ENCODE measurements around the gene BEND7. TPM values are rescaled to one million over a fixed set of nuclear protein-coding genes. Genes with fewer than 3 reads are reported as not detected.

BEND7 gene
- total RNA-seq, 2 donors from 2014 or later = 10.1 to 44.5 TPM

- Histone ChIP-seq H3K27ac (no peak overlapping the region), H3K4me3 (no peak overlapping the region), H3K4me1 (replicated peaks) (no peaks in the 10 kb centered on the region), H3K27me3 (replicated peaks; ENCODE audit: insufficient read depth) (no peaks in the 10 kb centered on the region), H3K36me3 (no peaks in the 10 kb centered on the region), H3K9me3 (no peaks in the 10 kb centered on the region)
- no peak for DNase-seq (ENCODE audit: low spot score)
- no peak for TF ChIP-seq POLR2AphosphoS5 (IDR thresholded peaks at IDR 0.05)
- TF ChIP-seq POLR2A (IDR thresholded peaks at IDR 0.05) = no peak
- TF ChIP-seq, protein P1, sequence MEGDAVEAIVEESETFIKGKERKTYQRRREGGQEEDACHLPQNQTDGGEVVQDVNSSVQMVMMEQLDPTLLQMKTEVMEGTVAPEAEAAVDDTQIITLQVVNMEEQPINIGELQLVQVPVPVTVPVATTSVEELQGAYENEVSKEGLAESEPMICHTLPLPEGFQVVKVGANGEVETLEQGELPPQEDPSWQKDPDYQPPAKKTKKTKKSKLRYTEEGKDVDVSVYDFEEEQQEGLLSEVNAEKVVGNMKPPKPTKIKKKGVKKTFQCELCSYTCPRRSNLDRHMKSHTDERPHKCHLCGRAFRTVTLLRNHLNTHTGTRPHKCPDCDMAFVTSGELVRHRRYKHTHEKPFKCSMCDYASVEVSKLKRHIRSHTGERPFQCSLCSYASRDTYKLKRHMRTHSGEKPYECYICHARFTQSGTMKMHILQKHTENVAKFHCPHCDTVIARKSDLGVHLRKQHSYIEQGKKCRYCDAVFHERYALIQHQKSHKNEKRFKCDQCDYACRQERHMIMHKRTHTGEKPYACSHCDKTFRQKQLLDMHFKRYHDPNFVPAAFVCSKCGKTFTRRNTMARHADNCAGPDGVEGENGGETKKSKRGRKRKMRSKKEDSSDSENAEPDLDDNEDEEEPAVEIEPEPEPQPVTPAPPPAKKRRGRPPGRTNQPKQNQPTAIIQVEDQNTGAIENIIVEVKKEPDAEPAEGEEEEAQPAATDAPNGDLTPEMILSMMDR (IDR thresholded peaks at IDR 0.05) = no peak
- WGBS = 92% methylated on average over 5 of the region's 5 CpGs
- intact Hi-C loops (cut with DNase I) = no loop called here
These were observed 13.3 kb downstream of the BEND7 start for GRCh38 chr10:13515467-13515866.

GRCh38 chr10:13514296-13514695 is 14.5 kb downstream of the BEND7 start:
- intact Hi-C loops (cut with DNase I) = no loop called here
- Histone ChIP-seq H3K27me3 (replicated peaks; ENCODE audit: insufficient read depth) (no peaks in the 10 kb centered on the region), H3K9me3 (no peaks in the 10 kb centered on the region), H3K27ac (no peak overlapping the region), H3K4me1 (replicated peaks) (no peaks in the 10 kb centered on the region), H3K4me3 (no peak overlapping the region), H3K36me3 (no peaks in the 10 kb centered on the region)
- 95% methylated on average over 14 of the region's 14 CpGs for WGBS
- TF ChIP-seq, protein P1 (IDR thresholded peaks at IDR 0.05) = no peak
- no peak for TF ChIP-seq POLR2AphosphoS5 (IDR thresholded peaks at IDR 0.05)
- no peak for TF ChIP-seq POLR2A (IDR thresholded peaks at IDR 0.05)
- DNase-seq (ENCODE audit: low spot score) = no peak

GRCh38 chr10:13512564-13512963 is 16.2 kb downstream of the BEND7 start:
- no peaks in the 10 kb centered on the region for H3K27me3 ChIP-seq (replicated peaks; ENCODE audit: insufficient read depth)

DNA sequence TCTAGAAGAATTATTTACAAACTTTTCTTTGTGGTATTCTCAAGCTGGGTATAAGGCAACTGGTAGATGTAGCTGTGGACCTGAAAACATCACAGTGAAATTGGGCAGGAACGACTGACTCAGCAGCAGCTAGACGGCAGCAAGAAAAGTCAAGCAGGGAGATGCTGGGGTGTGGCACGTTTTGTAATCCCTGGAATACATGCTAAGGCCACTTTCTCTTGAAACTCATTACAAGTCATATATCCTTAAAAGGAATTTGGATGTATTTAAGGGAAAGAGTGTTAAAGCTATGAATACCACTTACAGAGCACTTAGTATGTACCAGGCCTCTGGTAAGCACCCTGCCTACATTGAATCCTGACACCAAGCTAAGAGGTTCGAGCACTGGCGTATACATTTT is 17.4 kb downstream of the BEND7 start:
- H3K9me3 ChIP-seq = no peaks in the 10 kb centered on the region
- 90% methylated on average over 5 of the region's 5 CpGs for WGBS
- no peak overlapping the region for H3K4me3 ChIP-seq
- no peak for DNase-seq (ENCODE audit: low spot score)
- no peaks in the 10 kb centered on the region for H3K36me3 ChIP-seq
- no peak overlapping the region for H3K27ac ChIP-seq
- H3K4me1 ChIP-seq (replicated peaks) = no peaks in the 10 kb centered on the region
- H3K27me3 ChIP-seq (replicated peaks; ENCODE audit: insufficient read depth) = no peaks in the 10 kb centered on the region
- intact Hi-C loops (cut with DNase I) = no loop called here
- no peak for TF ChIP-seq POLR2AphosphoS5 (IDR thresholded peaks at IDR 0.05)
- TF ChIP-seq, protein P1 (IDR thresholded peaks at IDR 0.05) = no peak
- no peak for TF ChIP-seq POLR2A (IDR thresholded peaks at IDR 0.05)

More at GRCh38 chr10:13512564-13512963, 16.2 kb downstream of the BEND7 start:
- DNase-seq (ENCODE audit: low spot score) = no peak
- no peaks in the 10 kb centered on the region for H3K4me1 ChIP-seq (replicated peaks)
- intact Hi-C loops (cut with DNase I) = no loop called here
- H3K4me3 ChIP-seq = no peak overlapping the region
- whole genome bisulfite sequencing = 45% methylated on average over 2 of the region's 2 CpGs
- no peak overlapping the region for H3K27ac ChIP-seq
- TF ChIP-seq, protein P1 (IDR thresholded peaks at IDR 0.05) = no peak
- TF ChIP-seq POLR2AphosphoS5 (IDR thresholded peaks at IDR 0.05) (no peak), POLR2A (IDR thresholded peaks at IDR 0.05) (no peak)
- no peaks in the 10 kb centered on the region for H3K36me3 ChIP-seq
- H3K9me3 ChIP-seq = no peaks in the 10 kb centered on the region

- no peak for TF ChIP-seq POLR2A (IDR thresholded peaks at IDR 0.05)
- TF ChIP-seq, protein P1 (IDR thresholded peaks at IDR 0.05) = no peak
- no peaks in the 10 kb centered on the region for H3K36me3 ChIP-seq
- intact Hi-C loops (cut with DNase I) = no loop called here
- 91% methylated on average over 12 of the region's 12 CpGs for WGBS
- H3K4me1 ChIP-seq (replicated peaks) = no peaks in the 10 kb centered on the region
- no peak overlapping the region for H3K4me3 ChIP-seq
- DNase-seq (ENCODE audit: low spot score) = no peak
- no peaks in the 10 kb centered on the region for H3K9me3 ChIP-seq
- H3K27ac ChIP-seq = no peak overlapping the region
- no peaks in the 10 kb centered on the region for H3K27me3 ChIP-seq (replicated peaks; ENCODE audit: insufficient read depth)
These were observed 23.6 kb downstream of the BEND7 start for GRCh38 chr10:13505052-13505680.
